ENCODE measurements around the gene NRP2.

The NRP2 gene

GRCh38 chr2:205686783-205687640, 4.7 kb downstream of the NRP2 start:
- H3K4me3 ChIP-seq (ENCODE audit: low read length): no peak overlapping the region; the same call in 1 of the 2 replicates
- no peak for TF ChIP-seq ZNF274 (IDR thresholded peaks at IDR 0.05; ENCODE audit: low read depth, low read length)

DNA sequence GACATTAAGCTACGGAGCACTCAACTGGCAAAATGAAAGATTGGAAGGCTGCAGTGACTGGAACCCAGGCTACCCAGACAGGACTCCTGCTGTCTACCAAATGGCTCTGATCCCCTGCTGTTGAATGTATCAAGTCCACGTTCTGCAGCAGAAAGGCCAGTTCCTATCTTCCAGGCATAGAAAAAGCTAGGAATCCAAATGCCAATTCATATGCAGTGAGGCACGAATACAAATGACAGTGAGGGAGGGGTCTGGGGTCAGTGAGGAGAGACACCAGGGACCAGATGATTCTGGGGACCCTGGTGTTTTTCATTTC, 5.3 kb downstream of the NRP2 start:
- no peak overlapping the region for H3K4me3 ChIP-seq (ENCODE audit: low read length)
- TF ChIP-seq ZNF274 (IDR thresholded peaks at IDR 0.05; ENCODE audit: low read depth, low read length): no peak

- TF ChIP-seq ZNF274 (IDR thresholded peaks at IDR 0.05; ENCODE audit: low read depth, low read length): no peak
- H3K4me3 ChIP-seq (ENCODE audit: low read length): no peak overlapping the region
Observed at GRCh38 chr2:205688417-205689200, 6.3 kb downstream of the NRP2 start.

DNA sequence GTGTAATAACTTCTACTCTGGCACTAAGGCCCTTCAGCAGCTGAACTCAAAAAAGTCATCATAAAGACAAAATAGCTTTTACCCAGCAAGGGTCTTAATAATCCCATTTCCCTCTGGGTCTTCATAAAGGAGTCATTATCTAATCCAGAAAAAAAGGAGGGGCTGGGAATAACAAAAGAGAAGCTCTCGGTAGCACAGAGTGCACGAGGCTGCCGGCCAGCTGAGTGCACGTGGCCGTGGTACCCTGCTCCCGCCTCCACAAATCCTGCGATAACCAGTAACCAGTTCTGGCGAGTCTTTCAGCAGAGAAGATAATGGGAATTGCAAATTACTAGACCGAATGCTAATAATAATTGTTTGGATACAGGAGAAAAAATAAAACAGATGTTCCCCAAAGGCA, 7.5 kb downstream of the NRP2 start:
- H3K4me3 ChIP-seq (ENCODE audit: low read length): no peak overlapping the region
- no peak for TF ChIP-seq ZNF274 (IDR thresholded peaks at IDR 0.05; ENCODE audit: low read depth, low read length)

DNA sequence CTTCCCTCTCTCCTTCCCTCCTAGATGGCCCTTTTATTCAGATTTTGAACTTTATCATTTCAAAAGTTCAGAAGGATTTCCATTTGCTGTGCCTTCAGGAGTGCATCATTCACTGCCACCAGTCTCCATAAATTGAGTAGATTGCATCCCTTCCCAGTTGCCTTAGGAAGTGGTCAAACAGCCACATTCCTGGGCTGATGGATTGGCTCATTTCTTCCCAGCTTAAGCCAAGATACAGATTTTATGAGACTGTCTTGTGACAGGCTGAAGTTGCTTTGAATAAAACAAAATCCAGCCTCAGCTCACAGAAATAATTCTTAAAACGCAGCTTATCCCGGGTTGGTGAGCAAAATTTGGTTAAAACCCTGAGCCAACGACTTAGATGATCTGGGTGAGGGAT, 9.8 kb downstream of the NRP2 start:
- no peak overlapping the region for H3K4me3 ChIP-seq (ENCODE audit: low read length)
- TF ChIP-seq ZNF274 (IDR thresholded peaks at IDR 0.05; ENCODE audit: low read depth, low read length): no peak

GRCh38 chr2:205694256-205694655, 12.0 kb downstream of the NRP2 start:
- TF ChIP-seq ZNF274 (IDR thresholded peaks at IDR 0.05; ENCODE audit: low read depth, low read length): no peak
- H3K4me3 ChIP-seq (ENCODE audit: low read length): no peak overlapping the region

DNA sequence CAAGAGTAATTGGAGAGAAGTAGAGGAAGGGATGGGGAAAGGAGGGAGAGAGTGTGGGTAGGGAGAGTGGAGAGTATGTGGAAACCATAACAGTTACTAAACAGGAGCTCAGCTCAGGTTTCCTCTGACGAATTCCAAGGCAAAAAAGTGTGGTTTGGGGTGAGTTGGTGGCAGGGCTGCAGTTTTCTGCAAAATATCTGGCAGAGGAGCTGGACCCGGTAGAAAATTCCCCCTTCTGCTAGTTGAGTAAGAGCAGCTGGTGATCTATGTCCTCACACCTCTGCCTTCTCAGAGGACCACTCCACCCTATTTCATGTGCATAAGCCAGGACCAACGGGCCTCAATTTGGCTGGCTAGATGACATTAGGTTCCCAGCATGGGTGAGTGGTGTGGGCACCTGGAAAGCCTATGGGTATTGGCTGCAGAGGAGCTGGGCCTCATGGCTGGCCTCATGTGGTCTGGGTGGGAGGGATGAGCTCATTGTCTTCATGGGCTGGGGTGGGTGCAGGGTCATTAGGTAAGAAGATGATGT, 13.2 kb downstream of the NRP2 start:
- no peak overlapping the region for H3K4me3 ChIP-seq (ENCODE audit: low read length)
- TF ChIP-seq ZNF274 (IDR thresholded peaks at IDR 0.05; ENCODE audit: low read depth, low read length): no peak

DNA sequence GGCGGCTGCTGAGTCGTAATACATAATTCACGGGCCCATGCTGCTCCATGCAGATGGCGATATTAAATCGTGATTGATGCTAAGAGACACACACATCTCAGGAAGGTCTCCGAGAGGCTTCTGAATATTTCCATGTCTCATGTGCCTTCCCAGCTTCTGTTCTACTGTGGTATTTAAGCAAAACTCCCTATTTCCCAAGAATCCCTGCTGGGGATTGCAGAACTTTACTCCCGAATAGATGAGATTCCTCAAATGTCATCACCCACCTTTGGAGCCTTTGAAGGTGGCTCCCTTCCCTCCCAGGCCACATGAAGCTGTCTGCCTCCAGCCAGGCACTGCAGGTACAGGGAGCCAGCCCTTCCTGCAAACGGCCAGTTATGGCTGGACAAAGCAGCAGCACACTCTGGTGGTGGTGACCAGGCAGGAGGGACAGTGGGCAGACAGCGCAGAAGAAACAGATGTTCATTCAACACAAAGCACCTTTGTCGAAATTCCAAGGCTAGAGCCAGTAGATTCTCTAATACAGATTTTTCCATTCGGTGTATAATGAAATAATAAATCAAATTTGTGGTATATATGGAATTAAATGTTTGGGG, 14.1 kb downstream of the NRP2 start:
- no peak for TF ChIP-seq ZNF274 (IDR thresholded peaks at IDR 0.05; ENCODE audit: low read depth, low read length)
- no peak overlapping the region for H3K4me3 ChIP-seq (ENCODE audit: low read length)

DNA sequence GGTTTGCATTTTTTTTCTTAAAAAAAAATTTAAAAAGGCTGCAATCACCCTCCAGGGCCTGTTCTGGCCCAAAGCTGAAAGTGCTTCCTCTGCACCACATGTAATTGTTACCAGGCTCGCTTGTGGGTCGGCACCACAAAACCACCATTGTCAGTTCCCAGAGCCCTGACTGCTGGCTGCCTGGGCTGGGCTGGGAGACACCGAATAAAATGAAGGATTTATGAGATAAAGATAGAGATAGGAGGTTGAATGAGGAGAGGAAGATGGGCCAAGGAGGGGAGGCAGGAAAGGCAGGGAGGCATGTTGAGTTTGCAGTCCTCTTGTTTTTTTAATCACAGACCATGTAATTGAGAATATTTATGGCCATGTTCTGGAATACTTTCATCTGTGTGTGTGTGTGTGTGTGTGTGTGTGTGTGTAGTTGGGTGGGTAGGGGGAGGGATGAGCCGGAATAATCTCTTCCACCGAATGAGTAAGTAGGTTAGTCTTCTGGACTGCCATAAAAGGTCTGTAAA, 14.7 kb downstream of the NRP2 start:
- no peak for TF ChIP-seq ZNF274 (IDR thresholded peaks at IDR 0.05; ENCODE audit: low read depth, low read length)
- H3K4me3 ChIP-seq (ENCODE audit: low read length): no peak overlapping the region

GRCh38 chr2:205698286-205699268, 16.3 kb downstream of the NRP2 start:
- TF ChIP-seq ZNF274 (IDR thresholded peaks at IDR 0.05; ENCODE audit: low read depth, low read length): no peak

DNA sequence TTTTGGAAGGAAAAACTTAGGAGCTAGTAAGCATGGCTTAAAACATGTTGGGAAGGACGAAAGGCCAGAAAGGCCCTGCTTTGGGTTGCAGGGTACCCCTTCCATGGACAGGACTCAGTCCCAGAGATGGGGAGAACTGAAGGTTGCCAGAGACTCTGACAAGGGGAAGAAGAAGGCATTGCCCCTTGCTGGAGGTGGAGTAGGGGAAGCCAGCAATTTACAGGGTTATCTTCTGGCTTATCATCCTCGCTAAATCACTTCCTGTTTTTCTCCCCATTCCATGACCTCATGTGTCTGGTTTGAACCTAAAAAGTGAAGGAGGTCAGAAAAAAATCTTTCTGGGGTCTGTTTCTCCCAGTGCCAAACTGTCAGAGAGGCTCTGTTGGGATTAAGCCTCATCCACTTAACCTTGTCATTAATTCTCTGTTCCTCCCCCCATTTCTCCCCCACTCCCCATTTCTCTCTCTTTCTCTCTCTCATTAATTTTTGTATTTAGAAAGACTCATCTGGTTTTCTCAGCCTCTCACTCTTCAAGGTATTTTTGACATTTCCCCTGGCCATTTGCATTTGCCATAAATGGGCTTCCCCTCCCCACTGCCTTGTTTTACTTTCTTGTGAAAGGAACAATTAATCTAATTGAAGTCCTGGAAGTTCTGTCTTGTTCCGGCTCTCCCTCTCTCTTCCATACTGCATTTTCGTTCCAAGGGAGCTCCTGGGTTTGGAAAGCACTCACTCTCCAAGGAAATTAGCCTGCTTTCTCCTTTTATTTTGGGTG, 17.4 kb downstream of the NRP2 start:
- TF ChIP-seq ZNF274 (IDR thresholded peaks at IDR 0.05; ENCODE audit: low read depth, low read length): no peak
- H3K4me3 ChIP-seq (ENCODE audit: low read length): no peak overlapping the region

More at GRCh38 chr2:205698286-205699268, 16.3 kb downstream of the NRP2 start:
- no peak overlapping the region for H3K4me3 ChIP-seq (ENCODE audit: low read length)

- H3K4me3 ChIP-seq (ENCODE audit: low read length): no peak overlapping the region
- no peak for TF ChIP-seq ZNF274 (IDR thresholded peaks at IDR 0.05; ENCODE audit: low read depth, low read length)
Observed at GRCh38 chr2:205700331-205701132, 18.2 kb downstream of the NRP2 start.

All from GM08714 (cell line).